HG03095 (cell line): Measurements from ENCODE around the gene EBNA1BP2.
"Not testable (repeated sequence)": the region's sequence is repeated elsewhere in the genome, so short reads cannot be mapped to it uniquely, and the experiment has no call there.

Source experiments
- ATAC-seq: cut with Tn5 transposase; IDR thresholded peaks from one replicate; pipeline ENCODE4 v1.9.1; 2021; ENCODE audit warnings: moderate library complexity; ENCODE audit not compliant: unreplicated experiment

The EBNA1BP2 gene, protein sequence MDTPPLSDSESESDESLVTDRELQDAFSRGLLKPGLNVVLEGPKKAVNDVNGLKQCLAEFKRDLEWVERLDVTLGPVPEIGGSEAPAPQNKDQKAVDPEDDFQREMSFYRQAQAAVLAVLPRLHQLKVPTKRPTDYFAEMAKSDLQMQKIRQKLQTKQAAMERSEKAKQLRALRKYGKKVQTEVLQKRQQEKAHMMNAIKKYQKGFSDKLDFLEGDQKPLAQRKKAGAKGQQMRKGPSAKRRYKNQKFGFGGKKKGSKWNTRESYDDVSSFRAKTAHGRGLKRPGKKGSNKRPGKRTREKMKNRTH

DNA sequence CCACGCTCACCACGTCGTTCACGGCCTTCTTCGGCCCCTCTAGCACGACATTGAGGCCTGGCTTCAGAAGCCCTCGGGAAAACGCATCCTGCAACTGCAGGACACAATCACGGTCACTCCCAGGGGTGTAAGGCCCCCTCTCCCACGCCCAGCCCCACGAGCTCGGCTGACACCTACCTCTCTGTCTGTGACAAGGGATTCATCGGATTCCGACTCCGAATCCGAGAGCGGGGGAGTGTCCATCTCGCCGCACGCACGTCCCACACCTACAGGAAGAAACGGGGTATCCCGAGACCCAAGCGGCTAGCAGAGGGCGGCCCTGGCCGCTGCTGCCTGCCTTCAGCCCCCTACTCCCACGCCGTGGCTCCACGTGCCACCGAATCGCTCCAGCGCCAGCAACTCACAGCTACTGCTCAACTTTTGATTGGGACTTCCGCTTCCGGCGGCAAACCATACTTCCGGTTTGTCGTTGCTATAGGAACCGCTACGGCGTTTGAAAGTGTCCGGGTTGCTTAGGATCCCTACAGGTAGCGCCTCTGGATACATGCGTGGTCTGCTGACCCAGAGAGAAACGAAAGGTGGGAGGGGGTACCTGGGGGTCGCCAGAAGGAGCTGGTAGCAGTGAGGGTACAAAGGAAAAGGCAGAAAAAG is at the start of gene EBNA1BP2, which contains the start of gene CFAP57:
Gene EBNA1BP2 (minus strand): TSS at position 415 of the 651 bp plus-strand sequence. CDS start 172 bp downstream, at position 243.
Gene CFAP57 (plus strand): TSS at position 455 of the 651 bp plus-strand sequence. CDS start 424 bp downstream, outside the sequence.
- peak; percentile 87 for ATAC-seq

DNA sequence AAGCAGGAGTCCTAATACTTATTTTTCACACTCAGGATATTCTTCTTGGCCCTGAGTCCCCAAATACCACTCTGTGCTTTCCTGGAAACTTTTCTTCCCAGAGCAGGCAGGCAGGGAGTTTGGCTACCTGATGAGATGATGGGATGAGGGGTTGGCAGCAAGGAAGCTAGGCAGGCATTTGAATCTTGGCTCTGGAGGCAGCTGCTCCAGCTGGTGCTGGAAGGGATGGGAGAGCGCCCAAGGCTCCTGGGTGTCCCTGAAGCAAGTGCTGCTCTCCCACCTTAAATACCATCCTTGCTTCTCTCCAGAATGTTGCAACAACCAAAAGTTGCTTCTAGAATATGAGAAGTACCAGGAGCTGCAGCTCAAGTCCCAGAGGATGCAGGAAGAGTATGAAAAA is 49.7 kb upstream of the EBNA1BP2 start:
- ATAC-seq: no peak

DNA sequence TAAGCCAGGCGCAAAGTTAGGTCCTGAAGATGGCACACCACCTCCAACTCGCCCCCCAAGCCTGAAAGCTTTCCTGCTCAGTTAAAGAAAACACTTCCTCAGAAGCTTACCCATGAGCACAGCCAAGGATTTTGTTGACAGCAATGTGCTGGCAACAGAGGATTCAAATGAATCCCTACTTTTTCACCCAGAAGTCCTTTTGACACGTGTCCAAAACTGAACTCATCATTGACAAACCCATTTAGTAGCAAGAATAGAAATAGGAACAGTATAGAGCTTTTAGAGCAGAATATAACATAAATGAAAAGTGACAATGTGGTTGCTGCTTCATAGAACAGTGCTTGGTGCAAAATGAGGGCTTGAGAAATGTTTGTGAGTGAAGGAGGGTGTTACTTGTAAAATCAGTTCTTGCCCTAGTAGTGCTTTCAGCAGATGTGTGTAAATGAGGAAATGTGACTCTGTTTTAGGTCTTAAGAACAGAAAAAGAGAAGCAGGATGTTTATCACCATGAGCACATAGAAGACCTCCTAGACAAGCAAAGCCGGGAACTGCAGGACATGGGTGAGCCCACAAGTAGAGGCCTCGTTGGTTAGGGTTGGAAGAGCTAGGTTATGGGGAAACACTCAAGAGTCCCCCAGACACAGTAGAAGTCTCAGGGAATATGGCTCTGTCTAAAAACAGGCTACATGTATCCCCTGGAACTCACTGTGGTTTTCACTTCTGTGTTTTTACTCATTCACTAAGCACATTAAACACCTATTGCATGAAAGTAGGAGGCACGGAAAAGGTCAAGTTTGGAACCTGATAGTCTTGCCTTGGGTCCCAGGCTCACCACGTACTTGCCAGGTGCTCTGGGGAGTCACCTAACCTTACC is 49.1 kb upstream of the EBNA1BP2 start:
- ATAC-seq: peak; percentile 63

DNA sequence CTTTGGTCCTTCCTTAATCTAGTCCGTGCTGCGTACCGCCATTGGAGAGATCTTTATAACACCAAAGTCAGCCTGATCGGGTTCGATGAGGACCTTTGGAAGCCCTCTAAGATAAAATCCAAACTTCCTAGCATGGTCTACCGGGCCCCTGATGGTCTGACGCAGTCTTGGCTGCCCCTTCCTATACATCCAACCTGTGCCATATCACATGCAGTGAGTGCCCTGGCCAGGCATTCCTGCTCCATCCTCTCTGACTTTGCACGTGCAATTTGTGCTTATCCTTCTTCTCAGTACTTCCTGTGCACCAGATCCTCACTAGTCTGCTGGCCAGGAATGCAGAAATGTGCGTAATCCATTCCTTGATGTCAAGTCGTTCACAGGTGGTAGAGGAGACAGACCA is 45.7 kb upstream of the EBNA1BP2 start:
- no peak for ATAC-seq

DNA sequence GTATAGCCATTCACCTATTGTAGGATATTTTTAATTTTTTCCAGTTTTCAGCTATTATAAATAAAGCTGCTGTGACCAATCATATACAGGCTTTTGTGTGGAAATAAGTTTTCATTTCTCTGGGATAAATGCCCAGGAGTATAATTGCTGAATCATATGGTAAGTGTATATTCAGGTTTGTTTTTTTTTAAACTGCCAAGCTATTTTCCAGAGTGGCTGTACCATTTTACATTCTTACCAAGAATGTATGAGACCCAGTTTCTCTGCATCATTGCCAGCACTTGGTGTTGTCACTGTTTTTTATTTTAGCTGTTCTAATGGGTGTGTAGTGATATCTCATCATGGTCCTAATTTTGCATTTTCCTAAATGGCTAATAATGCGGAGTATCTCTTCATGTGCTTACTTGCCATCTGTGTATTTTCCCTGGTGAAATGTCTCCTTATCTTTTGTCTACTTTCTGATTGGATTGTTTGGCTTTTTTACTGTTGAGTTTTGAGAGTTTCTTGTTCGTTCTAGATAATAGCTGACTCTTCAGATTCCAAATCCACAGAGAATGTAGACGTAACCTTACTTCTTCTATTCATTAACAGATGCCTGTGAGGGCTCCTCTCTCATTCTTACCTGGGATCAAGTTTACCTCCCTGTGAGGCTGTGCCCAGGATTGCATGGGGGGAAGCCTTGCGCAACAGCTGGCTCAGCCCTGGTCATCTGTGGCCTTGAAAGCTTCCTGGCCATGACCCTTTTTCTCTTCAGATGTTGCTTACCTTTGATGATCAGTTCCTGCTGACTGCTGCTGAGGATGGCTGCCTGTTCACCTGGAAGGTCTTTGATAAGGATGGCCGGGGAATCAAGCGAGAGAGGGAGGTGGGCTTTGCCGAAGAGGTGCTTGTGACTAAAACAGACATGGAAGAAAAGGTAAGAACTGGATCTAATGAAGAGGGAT is 42.7 kb upstream of the EBNA1BP2 start:
- no peak for ATAC-seq

DNA sequence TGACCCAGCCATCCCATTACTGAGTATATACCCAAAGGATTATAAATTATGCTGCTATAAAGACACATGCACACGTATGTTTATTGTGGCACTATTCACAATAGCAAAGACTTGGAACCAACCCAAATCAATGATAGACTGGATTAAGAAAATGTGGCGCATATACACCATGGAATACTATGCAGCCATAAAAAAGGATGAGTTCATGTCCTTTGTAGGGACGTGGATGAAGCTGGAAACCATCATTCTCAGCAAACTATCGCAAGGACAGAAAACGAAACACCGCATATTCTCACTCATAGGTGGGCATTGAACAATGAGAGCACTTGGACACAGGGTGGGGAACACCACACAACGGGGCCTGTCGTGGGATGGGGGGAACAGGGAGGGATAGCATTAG is 36.2 kb upstream of the EBNA1BP2 start:
- not testable (repeated sequence) for ATAC-seq

DNA sequence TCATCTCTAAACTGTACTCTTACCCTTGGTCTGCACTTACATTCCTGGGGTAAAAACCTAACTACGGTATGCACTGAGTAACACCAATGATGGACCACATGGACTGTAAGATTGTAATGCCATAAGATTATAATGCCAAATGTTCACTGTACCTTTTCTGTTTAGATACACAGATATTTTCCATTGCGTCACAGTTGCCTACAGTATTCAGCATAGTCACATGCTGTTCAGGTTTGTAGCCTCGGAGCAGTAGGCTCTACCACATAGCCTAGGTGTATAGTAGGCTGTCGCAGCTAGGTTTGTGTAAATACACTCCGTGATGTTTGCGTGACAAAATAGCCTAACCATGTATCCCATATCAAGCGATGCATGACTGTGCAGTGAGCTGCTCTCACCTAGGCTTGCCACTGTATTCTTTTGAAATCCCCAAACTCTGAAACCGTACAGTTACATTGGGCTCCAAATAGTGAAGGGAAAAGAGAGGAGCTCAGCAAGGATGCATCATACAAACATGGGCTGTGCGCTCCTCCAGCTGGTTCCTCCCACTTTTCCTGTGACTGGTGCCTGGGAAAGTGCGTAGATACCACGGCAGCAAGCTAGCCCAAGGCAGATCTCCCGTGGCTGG is 35.3 kb upstream of the EBNA1BP2 start:
- ATAC-seq: no peak

DNA sequence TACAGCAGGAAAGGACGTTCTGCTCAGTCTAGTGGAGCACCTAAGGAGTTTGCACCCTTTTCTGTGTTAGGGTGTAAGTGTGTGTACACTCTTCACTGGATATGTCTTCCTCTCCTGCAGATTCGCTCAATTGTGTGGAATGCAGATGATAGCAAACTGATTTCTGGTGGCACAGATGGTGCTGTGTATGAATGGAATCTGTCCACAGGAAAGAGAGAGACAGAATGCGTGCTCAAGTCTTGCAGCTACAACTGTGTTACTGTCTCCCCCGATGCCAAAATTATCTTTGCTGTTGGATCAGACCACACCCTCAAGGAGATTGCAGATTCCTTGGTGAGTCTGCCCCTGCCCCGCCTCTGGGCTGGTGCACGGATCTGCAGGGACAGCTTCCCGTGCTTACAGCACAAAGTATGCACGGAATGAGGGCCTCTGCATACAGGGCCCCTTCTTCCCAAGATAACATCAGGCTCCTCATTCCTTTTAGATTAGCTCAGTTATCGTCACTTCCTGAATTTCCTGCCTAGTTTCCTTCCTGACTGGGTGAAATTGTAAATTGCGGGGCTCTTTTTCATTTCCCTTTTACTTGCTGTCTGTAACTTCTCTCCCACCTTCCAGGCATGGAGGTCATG is 34.6 kb upstream of the EBNA1BP2 start:
- ATAC-seq: no peak

DNA sequence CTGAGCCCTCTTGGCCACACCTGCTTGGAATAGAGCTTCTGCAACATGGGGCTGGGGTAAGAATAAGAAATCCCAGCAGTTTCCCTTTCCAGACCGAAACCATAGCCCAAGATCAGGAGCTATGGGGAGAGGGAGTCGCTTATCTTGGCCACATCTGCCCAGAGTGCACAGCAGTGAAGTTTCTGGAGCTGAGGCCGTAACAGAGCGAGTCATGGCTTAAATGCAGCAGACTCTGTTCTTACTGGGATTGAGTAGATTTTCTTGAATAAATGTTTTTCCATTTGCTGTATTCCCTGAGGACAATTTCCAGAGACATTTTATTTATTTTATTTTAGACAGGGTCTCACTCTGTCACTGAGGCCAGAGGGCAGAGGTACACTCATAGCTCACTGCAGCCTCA is 33.6 kb upstream of the EBNA1BP2 start:
- ATAC-seq: no peak

DNA sequence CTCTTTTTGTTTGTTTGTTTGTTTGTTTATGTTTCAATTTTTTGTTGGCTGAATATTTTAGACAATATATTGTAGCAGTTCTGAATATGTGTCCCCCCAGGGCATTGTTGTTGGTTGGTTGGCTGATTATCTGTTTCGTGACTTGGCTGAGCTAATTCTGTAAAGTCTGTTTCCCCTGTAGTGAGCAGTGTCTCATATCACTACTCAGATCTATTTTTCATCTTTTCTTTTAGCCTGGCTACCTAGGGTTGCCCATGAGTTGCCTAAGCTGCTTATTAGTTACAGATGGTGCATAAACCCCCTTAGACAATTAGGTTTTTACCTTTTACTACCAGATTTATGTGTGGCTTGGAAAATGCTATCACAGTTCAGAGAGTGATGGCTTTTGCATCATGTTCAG is 32.3 kb upstream of the EBNA1BP2 start:
- ATAC-seq: no peak

DNA sequence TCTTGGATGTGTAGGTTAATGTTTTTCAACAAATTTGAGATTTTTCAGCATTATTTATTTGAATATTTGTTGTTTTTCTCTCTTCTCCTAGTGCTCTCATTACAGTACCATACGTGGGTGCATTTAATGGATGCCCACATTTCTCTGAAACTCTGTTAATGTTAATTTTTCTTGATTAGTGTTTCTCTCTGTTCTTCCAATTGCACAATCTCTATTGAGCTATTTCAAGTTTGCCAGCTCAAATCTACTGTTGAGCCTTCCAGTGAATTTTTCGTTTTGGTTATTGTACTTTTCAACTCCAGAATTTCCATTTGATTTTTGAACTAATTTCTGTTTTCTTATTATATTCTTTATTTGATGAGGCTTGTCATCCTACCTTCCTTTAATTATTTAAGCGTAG is 31.8 kb upstream of the EBNA1BP2 start:
- no peak for ATAC-seq

DNA sequence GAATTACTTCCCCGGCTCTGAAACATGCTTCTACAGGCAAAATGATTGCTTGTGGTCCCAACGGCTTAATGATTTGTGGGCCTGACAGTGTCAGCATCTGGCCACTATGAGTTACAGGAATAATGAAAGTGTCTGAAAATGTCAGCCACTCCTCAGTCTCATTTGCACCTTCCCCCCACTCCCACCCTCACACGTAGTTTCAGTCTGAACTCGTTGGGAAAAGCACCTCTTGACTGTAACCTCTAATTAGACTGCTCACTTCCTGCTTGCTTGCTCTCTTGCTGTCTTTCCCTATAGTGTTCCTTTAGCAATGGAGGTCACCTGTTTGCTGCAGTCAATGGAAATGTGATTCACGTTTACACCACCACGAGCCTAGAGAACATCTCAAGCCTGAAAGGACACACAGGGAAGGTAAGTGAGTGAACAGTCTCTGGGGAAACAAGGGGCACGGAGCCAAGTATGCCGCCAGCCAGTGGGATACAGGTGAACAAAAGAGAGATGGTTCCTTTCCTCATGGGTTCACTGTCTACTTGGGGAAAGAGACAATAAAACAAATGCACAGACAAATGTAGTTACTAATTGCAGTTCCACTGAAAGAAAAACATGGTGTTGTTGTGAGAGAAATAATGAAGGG is 27.1 kb upstream of the EBNA1BP2 start:
- ATAC-seq: peak; percentile 63

DNA sequence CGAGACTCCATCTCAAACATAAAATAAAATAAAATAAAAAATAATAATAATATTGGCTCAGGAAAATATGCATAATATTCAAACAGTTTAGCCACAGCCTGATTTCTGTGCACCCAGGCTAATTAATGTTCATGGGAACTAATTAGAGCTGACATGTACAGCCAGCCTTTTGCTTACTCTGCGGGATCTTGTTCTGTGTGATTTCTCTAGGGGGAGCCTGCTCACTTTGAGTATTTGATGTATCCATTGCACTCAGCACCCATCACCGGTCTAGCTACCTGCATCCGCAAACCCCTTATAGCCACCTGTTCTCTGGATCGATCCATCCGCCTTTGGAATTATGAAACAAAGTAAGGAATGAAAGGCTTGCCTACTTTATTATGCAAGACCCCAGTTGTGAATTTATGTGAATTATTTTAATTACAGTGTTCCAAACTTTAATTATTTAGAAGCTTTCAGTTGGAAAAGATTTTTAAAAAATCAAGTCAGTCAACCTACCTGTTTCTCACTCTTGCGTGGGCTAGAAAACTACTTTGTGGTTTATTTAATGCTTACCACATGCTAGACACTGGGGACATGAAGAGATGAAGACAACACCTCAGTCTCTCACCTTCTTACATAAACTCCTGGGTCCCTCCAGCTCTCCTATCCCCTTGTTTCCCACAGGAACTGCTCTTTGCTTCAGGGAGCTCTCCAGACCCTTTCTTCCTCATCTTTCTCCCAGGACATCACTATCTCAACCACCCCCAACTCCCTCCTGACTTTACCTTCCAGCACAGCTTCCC is 25.4 kb upstream of the EBNA1BP2 start:
- ATAC-seq: no peak

DNA sequence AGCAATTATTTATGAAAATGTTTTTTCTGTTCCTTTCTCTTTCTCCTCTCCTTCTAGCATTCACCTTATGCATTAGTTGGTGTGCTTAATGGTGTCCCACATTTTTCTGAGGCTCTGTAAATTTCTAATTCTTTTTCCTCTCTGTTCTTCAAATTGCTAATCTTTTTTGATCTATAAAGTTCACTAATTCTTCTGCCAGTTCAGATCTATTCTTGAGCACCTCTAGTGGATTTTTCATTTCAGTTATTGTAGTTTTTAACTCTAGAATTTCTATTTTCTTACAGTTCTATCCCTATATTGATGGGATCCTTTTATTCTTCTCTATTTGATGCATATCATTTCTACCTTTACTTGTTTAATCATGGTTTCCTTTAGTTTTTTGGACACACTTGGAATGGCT is 22.4 kb upstream of the EBNA1BP2 start:
- no peak for ATAC-seq

DNA sequence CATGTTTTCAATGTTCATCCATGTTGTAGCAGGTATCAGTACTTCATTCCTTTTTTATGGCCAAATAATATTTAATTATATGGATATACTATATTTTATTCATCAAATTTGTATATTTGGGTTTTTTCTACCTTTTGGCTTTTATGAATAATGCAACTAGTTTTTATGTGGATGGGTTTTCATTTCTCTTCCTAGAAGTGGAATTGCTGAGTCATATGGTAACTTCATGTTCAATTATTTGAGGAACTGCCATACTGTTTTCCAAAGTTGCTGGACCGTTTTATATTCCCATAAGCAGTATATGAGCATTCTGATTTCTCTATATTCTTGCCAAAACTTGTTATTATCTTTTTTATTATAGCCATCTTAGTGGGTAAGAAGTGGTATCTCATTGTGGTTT is 16.0 kb upstream of the EBNA1BP2 start:
- ATAC-seq: no peak

DNA sequence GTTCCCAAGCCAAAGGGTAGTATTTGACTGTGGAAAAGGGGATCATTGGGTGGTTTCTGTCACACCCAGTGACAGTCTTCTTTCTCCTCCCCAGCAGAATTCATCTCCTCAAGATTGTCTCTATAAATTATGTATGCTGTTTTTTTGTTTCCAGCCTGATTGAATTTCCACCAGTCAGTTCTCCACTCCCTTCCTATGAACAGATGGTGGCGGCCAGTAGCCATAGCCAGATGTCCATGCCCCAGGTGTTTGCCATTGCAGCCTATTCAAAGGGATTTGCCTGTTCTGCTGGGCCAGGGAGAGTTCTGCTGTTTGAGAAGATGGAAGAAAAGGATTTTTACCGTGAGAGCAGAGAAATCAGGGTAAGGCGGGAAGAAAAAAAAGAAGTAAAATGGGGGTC is 12.9 kb upstream of the EBNA1BP2 start:
- ATAC-seq: no peak

DNA sequence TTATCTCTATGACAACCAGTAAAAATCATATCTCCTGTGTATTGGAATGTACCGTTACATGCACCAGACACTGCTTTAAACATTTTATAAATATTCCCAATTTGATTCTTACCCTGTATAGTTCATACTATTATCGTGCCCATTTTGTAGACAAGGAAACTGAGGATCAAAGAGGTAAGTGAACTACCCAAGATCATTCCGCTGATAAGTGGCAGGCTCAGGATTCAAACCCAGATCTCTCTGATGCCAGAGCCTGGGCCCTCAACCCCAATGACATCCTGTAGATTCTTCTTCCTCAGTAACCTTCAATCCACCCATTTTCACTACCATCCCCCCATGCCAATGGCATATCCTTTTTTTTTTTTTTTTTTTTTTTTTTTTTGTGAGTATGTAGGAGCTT is 12.3 kb upstream of the EBNA1BP2 start:
- no peak for ATAC-seq

DNA sequence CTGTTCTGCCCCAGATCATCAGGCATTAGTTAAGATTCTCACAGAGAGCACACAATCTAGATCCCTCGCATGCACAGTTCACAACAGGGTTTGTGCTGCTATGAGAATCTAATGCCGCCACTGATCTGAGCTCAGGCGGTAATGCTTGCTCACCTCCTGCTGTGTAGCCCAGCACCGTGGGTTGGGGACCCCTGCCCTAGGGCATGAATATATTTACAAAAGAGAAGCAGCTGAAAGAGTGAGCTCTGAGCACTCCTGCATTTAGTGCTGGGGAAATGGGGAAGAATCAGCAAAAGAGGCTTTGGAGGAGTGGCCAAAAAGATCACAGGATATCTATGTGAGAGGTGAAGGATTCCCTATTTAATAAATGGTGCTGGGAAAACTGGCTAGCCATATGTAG is 5.6 kb upstream of the EBNA1BP2 start:
- ATAC-seq: no peak
